NCI-H1092 treated with DMSO at 0.1 percent for 48 hours (cell line): ENCODE measurements around the gene RNF32.
"Not testable (repeated sequence)": the region's sequence is repeated elsewhere in the genome, so short reads cannot be mapped to it uniquely, and the experiment has no call there.

Source experiments
- DNase-seq: peaks from one replicate; lab custom pipeline; 2025; lab: John Stamatoyannopoulos, UW

The RNF32 gene

DNA sequence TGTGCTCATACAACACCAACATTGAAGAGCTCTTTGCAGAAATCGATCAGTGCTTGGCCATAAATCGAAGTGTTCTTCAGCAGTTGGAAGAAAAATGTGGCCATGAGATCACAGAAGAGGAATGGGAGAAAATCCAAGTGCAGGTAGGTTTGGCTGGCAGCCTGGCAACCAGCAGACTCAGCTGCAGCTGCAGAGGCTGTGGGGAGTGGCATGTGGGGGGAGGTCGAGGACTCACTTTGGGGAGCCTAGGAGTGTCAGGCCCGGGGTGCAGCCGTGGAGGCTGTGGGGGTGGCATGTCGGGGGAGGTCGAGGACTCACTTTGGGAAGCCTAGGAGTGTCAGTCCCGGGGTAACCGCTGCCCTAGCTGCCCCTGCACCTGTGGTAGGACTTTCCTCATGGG is 35.1 kb downstream of the RNF32 start:
- peak; percentile 22 for DNase-seq

- DNase-seq = no peak
These were observed 35.7 kb downstream of the RNF32 start for GRCh38 chr7:156676263-156676662.

DNA sequence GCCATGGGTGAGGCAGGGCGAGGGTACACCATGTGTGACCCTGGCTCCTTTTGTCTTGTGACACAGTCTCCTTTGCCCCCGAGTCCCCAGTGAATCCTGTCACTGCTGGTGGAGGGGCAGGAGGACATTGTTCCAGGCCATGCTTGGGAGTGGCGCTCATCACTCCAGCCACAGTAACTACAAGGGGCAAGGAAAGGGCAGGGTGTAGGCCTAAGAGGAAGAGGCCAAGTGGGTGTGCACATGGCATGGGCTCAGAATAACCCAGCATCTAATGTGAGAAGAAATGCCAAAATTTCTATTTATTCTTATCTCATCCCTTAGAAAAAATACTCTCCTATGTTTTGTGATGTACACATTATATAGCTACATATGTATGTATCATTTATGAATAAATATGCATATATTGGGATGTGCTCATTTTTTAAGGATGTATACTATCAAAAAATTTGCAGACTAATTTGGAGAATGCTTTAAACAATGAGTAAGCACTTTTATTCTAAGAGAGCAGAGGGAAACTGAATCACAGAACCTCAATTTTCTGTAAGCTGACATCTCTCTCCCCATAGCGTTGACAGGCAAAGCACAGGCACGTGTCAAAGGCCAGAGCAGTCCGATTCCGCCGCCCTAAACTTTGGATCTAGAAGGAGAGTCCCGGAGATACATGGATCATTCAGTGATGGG is 36.9 kb downstream of the RNF32 start:
- DNase-seq = no peak

DNA sequence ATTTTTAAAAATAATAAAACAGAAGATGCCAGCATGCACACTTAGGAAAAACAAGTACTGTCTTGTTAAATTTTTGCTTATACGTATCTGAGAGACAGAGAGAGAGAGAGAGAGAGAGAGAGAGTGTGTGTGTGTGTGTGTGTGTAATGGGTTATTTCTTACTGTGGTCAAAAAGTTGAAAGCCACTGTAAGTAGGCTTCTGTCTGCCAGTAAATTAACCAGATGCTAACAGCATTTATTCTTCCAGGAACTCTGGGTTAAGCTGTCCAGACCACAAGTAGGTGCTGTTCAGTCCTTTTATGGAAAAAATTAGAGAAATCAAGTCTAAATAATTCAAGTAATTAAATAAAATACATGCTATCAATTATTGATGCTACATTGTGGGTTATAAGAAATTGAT is 39.7 kb downstream of the RNF32 start:
- DNase-seq = no peak

- no peak for DNase-seq
These were observed 42.4 kb downstream of the RNF32 start for GRCh38 chr7:156682928-156683327.

DNA sequence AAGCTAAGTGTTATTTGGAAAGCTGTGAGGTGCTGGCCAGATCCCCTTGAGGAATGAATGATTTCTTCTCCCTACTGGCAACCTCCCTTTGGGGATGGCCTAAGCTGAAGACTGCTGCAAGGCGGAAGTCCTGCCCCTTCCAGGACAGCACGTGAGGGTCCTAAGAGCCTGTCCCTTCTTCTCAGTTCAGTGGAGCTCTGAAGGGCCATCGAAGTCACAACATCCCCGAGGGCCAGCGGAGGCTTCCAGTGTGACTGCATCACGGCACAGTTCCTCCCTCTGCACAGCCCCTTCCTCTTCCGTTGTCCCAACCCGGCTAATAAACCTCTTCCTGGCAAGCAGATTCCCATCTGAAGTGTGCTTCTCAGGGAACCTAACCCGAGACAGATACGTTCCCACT is 43.7 kb downstream of the RNF32 start:
- DNase-seq = no peak

DNA sequence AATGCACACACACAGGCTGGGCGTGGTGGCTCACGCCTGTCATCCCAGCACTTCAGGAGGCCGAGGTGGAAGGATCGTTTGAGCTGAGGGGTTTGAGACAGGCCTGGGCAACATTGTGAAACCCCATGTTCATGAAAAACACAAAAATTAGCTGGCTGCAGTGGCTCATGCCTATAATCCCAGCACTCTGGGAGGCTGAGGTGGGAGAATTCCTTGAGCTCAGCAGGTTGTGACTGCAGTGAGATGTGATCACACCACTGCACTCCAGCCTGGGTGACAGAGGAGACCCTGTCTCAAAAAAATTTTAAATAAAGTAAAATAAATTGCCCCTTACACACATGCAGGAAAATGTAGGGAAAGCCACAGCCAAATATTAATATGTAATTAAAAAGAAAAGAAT is 44.1 kb downstream of the RNF32 start:
- no peak for DNase-seq

DNA sequence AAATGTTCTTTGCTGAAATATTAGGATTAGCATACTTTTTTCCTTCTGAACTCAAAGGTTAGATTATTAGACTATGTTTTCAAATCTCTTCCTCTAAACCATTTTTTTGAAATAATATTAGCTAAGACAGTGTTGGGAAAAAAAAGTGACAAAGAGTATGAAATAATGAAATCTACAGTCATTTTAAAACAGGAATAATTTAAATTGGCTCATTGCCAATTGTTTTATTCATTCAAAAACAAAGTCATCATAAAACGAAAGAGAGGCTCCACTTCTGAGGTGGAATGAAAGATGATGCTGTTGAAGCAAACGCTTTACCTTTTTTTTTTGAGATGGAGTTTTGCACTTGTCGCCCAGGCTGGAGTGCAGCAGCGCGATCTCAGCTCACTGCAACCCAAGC is 51.2 kb downstream of the RNF32 start:
- DNase-seq = no peak

DNA sequence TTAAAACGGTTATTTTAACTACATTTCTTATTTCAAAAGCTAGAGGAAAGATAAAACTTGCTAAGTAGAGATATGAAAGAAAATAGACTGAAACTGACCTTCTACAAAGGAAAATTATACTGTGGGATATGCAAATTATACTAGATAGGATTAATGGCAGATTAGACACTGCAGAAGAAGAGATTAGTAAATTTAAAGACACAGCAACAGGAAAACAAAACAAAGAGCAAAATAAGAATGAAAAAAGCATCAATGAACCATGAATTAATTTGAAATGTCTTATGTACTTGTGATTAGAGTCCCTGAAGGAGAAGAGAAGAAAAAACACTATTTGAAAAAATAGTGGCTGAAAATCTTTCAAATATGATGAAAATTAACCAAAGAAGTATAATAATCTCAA is 52.3 kb downstream of the RNF32 start:
- DNase-seq = no peak

GRCh38 chr7:156693627-156694026 is 53.1 kb downstream of the RNF32 start:
- DNase-seq = no peak

DNA sequence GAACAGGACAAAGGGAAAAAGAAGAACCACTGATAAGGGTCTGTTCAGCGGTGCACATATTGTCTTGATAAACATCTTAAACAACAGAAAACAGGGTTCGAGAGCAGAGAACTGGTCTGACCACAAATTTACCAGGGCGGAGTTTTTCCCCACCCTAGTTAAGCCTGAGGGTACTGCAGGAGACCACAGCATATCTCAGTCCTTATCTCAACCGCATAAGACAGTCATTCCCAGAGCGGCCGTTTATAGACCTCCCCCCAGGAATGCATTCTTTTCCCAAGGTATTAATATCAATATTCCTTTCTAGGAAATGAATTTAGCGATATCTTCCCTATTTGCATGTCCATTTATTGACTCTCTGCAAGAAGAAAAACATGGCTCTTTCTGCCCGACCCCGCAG is 56.7 kb downstream of the RNF32 start:
- not testable (repeated sequence) for DNase-seq

- DNase-seq = not testable (repeated sequence)
These were observed 57.9 kb downstream of the RNF32 start for GRCh38 chr7:156698512-156698911.

- DNase-seq = not testable (repeated sequence)
These were observed 61.2 kb downstream of the RNF32 start for GRCh38 chr7:156701787-156702186.

GRCh38 chr7:156702399-156702798 is 61.8 kb downstream of the RNF32 start:
- no peak for DNase-seq

- DNase-seq = no peak
These were observed 62.6 kb downstream of the RNF32 start for GRCh38 chr7:156703209-156703608.

DNA sequence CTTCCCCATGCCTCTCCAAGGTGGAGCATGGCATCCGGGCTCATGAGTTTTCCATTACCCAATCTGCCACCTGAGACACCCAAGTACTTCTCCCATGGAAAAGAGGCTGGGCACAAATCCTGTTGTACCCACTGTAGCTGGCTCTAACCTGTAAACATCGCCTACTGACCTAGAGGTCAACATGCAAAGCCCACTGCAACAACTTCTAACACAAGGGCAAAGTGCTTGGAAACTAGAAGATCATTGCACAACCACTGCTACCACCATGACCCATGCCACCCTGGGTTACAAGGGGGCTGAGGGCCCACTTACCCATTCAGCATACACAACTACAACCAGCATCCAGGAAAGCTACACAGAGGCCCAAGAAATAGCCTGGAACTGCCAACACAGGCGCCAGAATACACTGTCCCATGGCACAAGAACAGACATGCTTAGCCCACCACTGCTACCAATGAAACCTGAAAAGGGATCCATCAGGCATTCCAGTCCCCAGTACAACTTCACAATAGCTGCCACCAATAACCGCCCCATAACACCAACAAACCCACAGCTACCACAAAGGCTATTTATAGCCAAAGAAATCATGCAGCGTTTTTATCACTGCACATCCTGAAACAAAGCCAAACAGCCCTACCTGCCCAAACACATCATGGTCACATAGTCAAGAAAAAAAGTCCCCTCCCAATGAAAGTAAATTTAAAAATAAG is 63.4 kb downstream of the RNF32 start:
- DNase-seq = no peak

DNA sequence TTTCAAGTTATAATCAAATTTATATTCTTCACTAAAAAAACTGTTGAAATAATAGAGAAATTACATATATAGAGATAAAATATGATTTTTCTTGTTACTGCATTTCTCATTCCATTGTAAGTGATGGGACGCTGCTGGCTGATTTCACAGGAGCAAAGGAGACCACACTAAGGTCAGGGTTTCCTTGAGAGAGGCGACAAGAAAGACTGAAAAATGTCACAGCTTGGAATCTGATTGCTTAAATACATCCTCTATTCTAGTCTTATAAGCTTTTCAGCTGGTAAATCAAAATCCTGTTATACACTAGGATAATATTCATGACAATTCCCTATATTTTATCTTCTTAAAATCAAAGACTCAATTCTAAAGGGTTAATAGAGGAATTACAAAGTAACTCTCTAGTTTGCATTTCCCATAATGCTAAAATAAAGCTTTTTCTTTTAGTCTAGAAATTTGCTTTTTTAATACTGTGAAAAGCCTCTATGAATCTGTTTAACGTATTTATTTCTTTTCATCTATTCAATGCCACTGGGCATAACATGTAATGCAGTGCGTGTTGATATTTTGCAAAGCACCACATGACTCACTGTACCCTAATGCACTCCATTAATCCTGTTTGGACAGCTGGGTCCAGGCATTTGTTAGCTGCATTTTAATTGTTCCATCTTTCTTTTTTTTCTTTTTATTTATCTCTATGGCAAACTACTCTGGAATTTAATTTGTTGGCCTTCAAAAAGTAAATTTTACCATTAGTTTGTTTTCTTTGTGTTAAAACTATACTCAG is 81.7 kb downstream of the RNF32 start:
- no peak for DNase-seq

DNA sequence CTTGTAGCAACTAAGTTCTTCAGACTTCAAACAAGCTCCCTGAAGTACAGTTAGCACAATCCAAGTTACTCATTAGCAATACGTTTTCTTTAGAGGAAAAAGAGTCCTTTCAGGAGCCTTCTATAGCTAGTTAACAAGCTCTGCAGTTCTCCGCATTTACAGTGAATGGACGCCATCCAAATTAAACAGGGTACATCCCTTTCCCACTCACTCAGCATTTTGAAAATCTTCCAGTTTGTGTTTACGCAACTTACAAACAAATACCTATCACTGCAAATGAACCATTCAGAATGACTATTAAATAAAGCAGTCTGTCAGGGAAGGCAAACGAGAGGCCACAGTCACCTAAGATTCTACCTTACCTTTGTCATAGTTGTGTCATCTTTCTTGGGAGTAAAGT is 84.5 kb downstream of the RNF32 start:
- peak; percentile 11 for DNase-seq

DNA sequence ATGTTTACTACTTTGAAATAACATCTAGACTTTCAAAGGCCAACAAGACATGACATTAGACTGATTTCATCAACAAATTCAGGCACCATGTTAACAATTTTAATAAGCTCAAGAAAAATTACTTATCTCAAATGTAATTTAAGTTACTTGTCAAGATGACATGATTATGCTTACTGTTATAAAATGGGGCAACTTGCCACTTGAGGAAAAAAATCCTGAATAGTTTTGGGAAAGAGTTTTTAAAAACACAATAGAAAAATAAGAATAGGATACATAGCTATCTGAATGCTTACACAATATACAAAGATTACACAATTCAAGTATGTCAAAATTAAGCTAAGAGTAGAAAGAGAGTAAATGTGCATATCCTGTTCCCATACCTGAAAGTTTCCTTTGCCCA is 85.4 kb downstream of the RNF32 start:
- no peak for DNase-seq
